Measurements from ENCODE around the gene SIL1.
"Not testable (repeated sequence)": the region's sequence is repeated elsewhere in the genome, so short reads cannot be mapped to it uniquely, and the experiment has no call there.

GRCh38 chr5:139218038-139218437, 19.9 kb upstream of the SIL1 start:
- TF ChIP-seq CTCF, POLR2AphosphoS5, POLR2A (IDR thresholded peaks at IDR 0.05): not testable (repeated sequence)
